ENCODE measurements around the gene SETDB1. TPM values are rescaled to one million over a fixed set of nuclear protein-coding genes. Genes with fewer than 3 reads are reported as not detected.

The SETDB1 gene
- total RNA-seq, 1 experiment from 2014 or later = 67.4 TPM

GRCh38 chr1:151012684-151013471 is 86.7 kb downstream of the SETDB1 start:
- Mint-ChIP-seq H3K4me3 (ENCODE audit: unreplicated experiment) (no peak overlapping the region), H3K36me3 (ENCODE audit: insufficient read depth, unreplicated experiment) (peaks cover 26% of the 10 kb centered on the region), H3K9me3 (ENCODE audit: unreplicated experiment) (no peaks in the 10 kb centered on the region), H3K27ac (ENCODE audit: low read depth, unreplicated experiment) (no peak overlapping the region), H3K4me1 (ENCODE audit: insufficient read depth, unreplicated experiment) (peaks cover 9% of the 10 kb centered on the region), H3K27me3 (ENCODE audit: insufficient read depth, unreplicated experiment) (no peaks in the 10 kb centered on the region)
- BruUV-seq (replicated peaks) = no TSS peak
- POLR2A ChIA-PET = interaction anchor here (1.0 to 1.2 kb wide), 2 partner anchors 35 to 384 kb away, joined by 3 read pairs; partner anchors contain the start of gene C1orf56
- intact Hi-C loops (cut with micrococcal nuclease) = no loop called here
- DNase-seq (ENCODE audit: unreplicated experiment) = no peak
- CTCF ChIA-PET = interaction anchor here (0.6 to 1.3 kb wide), 4 partner anchors 13 to 283 kb away, joined by 3 to 6 read pairs (median 4); no protein-coding TSS in a partner anchor
- TF ChIP-seq CTCF (IDR thresholded peaks at IDR 0.05; ENCODE audit: unreplicated experiment) = no peak

- ChIA-PET POLR2A (no interaction called here), CTCF (interaction anchor here (0.6 kb wide), 1 partner anchor 51 kb away, joined by 3 read pairs; no protein-coding TSS in a partner anchor)
- intact Hi-C loops (cut with micrococcal nuclease) = no loop called here
- Mint-ChIP-seq H3K27me3 (ENCODE audit: insufficient read depth, unreplicated experiment) (no peaks in the 10 kb centered on the region), H3K9me3 (ENCODE audit: unreplicated experiment) (no peaks in the 10 kb centered on the region), H3K4me3 (ENCODE audit: unreplicated experiment) (no peak overlapping the region), H3K27ac (ENCODE audit: low read depth, unreplicated experiment) (no peak overlapping the region), H3K4me1 (ENCODE audit: insufficient read depth, unreplicated experiment) (peaks cover 7% of the 10 kb centered on the region), H3K36me3 (ENCODE audit: insufficient read depth, unreplicated experiment) (peaks cover 32% of the 10 kb centered on the region)
- no peak for DNase-seq (ENCODE audit: unreplicated experiment)
- BruUV-seq (replicated peaks) = no TSS peak
- no peak for TF ChIP-seq CTCF (IDR thresholded peaks at IDR 0.05; ENCODE audit: unreplicated experiment)
Observed at GRCh38 chr1:151013518-151013917, 87.4 kb downstream of the SETDB1 start.

Other genes starting within 250 kb of the SETDB1 start
- gene GOLPH3L, start 229.2 kb upstream of the SETDB1 start, total RNA-seq (2022) = 68.5 and 76.9 TPM in 2 replicates
- gene HORMAD1, start 205.5 kb upstream of the SETDB1 start, total RNA-seq (2022) = not detected in 2 replicates
- 0.75 and 0.86 TPM in 2 replicates for gene CTSS, start 160.6 kb upstream of the SETDB1 start, total RNA-seq (2022)
- 6.2 and 6.4 TPM in 2 replicates for gene CTSK, start 118.1 kb upstream of the SETDB1 start, total RNA-seq (2022)
- 40.3 and 42.9 TPM in 2 replicates for gene ARNT, start 49.8 kb upstream of the SETDB1 start, total RNA-seq (2022)
- gene CTXND2, start 39.2 kb upstream of the SETDB1 start, total RNA-seq (2022) = not detected in 2 replicates
- 270 TPM in 2 replicates for gene CERS2, start 48.5 kb downstream of the SETDB1 start, total RNA-seq (2022)
- 0.37 and 0.61 TPM in 2 replicates for gene ANXA9, start 55.9 kb downstream of the SETDB1 start, total RNA-seq (2022)
- 8.9 and 10.4 TPM in 2 replicates for gene MINDY1, start 80.5 kb downstream of the SETDB1 start, total RNA-seq (2022)
- 17.6 and 24.1 TPM in 2 replicates for gene PRUNE1, start 82.1 kb downstream of the SETDB1 start, total RNA-seq (2022)
- 1.2 and 2.3 TPM in 2 replicates for gene BNIPL, start 110.2 kb downstream of the SETDB1 start, total RNA-seq (2022)
- 2.2 and 2.7 TPM in 2 replicates for gene C1orf56, start 121.4 kb downstream of the SETDB1 start, total RNA-seq (2022)
- 134 and 139 TPM in 2 replicates for gene CDC42SE1, start 133.3 kb downstream of the SETDB1 start, total RNA-seq (2022)
- 0.86 and 1.3 TPM in 2 replicates for gene MLLT11, start 134.0 kb downstream of the SETDB1 start, total RNA-seq (2022)
- gene GABPB2, start 144.4 kb downstream of the SETDB1 start, total RNA-seq (2022) = 20.2 and 22.9 TPM in 2 replicates
- 2.3 and 9.5 TPM in 2 replicates for gene SEMA6C, start 220.3 kb downstream of the SETDB1 start, total RNA-seq (2022)
- not detected in 2 replicates for gene TNFAIP8L2, start 230.3 kb downstream of the SETDB1 start, total RNA-seq (2022)
- gene LYSMD1, start 239.5 kb downstream of the SETDB1 start, total RNA-seq (2022) = 14.4 and 22.3 TPM in 2 replicates
- 88.5 and 93.0 TPM in 2 replicates for gene SCNM1, start 239.8 kb downstream of the SETDB1 start, total RNA-seq (2022)
- 1.1 TPM in 1 of 2 replicates, not detected in the other for gene TMOD4, start 249.6 kb downstream of the SETDB1 start, total RNA-seq (2022)